ENCODE data around the gene LDLRAD4. TPM values are rescaled to one million over a fixed set of nuclear protein-coding genes. Genes with fewer than 3 reads are reported as not detected.

LDLRAD4 gene
- total and polyA plus RNA-seq, 2 donors, result 46.9 to 80.0 TPM

- H3K27me3 ChIP-seq (ENCODE audit: control insufficient read depth in 2 of 2, insufficient read depth in 1 of 2, low read length in 1 of 2), result no peaks in the 10 kb centered on the region
- DNase-seq (ENCODE audit: low read depth in 6 of 9, low spot score in 9 of 9), result no peak
- WGBS, result 93% methylated on average over 7 of the region's 7 CpGs
Observed at GRCh38 chr18:13191779-13192178, 26.8 kb upstream of the LDLRAD4 start.

GRCh38 chr18:13192970-13193369 lies 25.6 kb upstream of the LDLRAD4 start:
- Histone ChIP-seq H3K27me3 (ENCODE audit: control insufficient read depth in 2 of 2, insufficient read depth in 1 of 2, low read length in 1 of 2) (no peaks in the 10 kb centered on the region), H3K4me1 (ENCODE audit: control insufficient read depth in 2 of 2, insufficient read depth in 2 of 2, low read length in 2 of 2) (no peaks in the 10 kb centered on the region), H3K9me3 (ENCODE audit: control insufficient read depth in 2 of 2, insufficient read depth in 1 of 2, low read length in 1 of 2) (no peaks in the 10 kb centered on the region), H3K27ac (ENCODE audit: low read depth in 1 of 2, low read length in 1 of 2) (no peak overlapping the region), H3K4me3 (ENCODE audit: low read length in 2 of 2) (no peak overlapping the region), H3K36me3 (ENCODE audit: control insufficient read depth in 2 of 2, insufficient read depth in 2 of 2, low read length in 1 of 2) (no peaks in the 10 kb centered on the region)
- WGBS, result 95% methylated on average over 2 of the region's 2 CpGs
- DNase-seq (ENCODE audit: low read depth in 6 of 9, low spot score in 9 of 9), result no peak

More at GRCh38 chr18:13191779-13192178, 26.8 kb upstream of the LDLRAD4 start:
- no peaks in the 10 kb centered on the region for H3K36me3 ChIP-seq (ENCODE audit: control insufficient read depth in 2 of 2, insufficient read depth in 2 of 2, low read length in 1 of 2)
- H3K27ac ChIP-seq (ENCODE audit: low read depth in 1 of 2, low read length in 1 of 2), result no peak overlapping the region
- H3K4me3 ChIP-seq (ENCODE audit: low read length in 2 of 2), result no peak overlapping the region
- no peaks in the 10 kb centered on the region for H3K4me1 ChIP-seq (ENCODE audit: control insufficient read depth in 2 of 2, insufficient read depth in 2 of 2, low read length in 2 of 2)
- H3K9me3 ChIP-seq (ENCODE audit: control insufficient read depth in 2 of 2, insufficient read depth in 1 of 2, low read length in 1 of 2), result no peaks in the 10 kb centered on the region

- H3K4me1 ChIP-seq (ENCODE audit: control insufficient read depth in 2 of 2, insufficient read depth in 2 of 2, low read length in 2 of 2), result no peaks in the 10 kb centered on the region
- H3K27ac ChIP-seq (ENCODE audit: low read depth in 1 of 2, low read length in 1 of 2), result no peak overlapping the region
- H3K27me3 ChIP-seq (ENCODE audit: control insufficient read depth in 2 of 2, insufficient read depth in 1 of 2, low read length in 1 of 2), result no peaks in the 10 kb centered on the region
- WGBS, result 97% methylated on average over 2 of the region's 2 CpGs
- no peak overlapping the region for H3K4me3 ChIP-seq (ENCODE audit: low read length in 2 of 2)
- DNase-seq (ENCODE audit: low read depth in 6 of 9, low spot score in 9 of 9), result no peak
- no peaks in the 10 kb centered on the region for H3K36me3 ChIP-seq (ENCODE audit: control insufficient read depth in 2 of 2, insufficient read depth in 2 of 2, low read length in 1 of 2)
- H3K9me3 ChIP-seq (ENCODE audit: control insufficient read depth in 2 of 2, insufficient read depth in 1 of 2, low read length in 1 of 2), result peaks cover 1 to 7% of the 10 kb centered on the region in 2 donors
Observed at GRCh38 chr18:13194239-13194638, 24.3 kb upstream of the LDLRAD4 start.

- H3K27me3 ChIP-seq (ENCODE audit: control insufficient read depth in 2 of 2, insufficient read depth in 1 of 2, low read length in 1 of 2), result no peaks in the 10 kb centered on the region
- no peak overlapping the region for H3K27ac ChIP-seq (ENCODE audit: low read depth in 1 of 2, low read length in 1 of 2)
- WGBS, result 96% methylated on average over 2 of the region's 2 CpGs
- peaks cover 1 to 7% of the 10 kb centered on the region in 2 donors for H3K9me3 ChIP-seq (ENCODE audit: control insufficient read depth in 2 of 2, insufficient read depth in 1 of 2, low read length in 1 of 2)
- H3K36me3 ChIP-seq (ENCODE audit: control insufficient read depth in 2 of 2, insufficient read depth in 2 of 2, low read length in 1 of 2), result no peaks in the 10 kb centered on the region
- H3K4me3 ChIP-seq (ENCODE audit: low read length in 2 of 2), result no peak overlapping the region
- no peak for DNase-seq (ENCODE audit: low read depth in 6 of 9, low spot score in 9 of 9)
- H3K4me1 ChIP-seq (ENCODE audit: control insufficient read depth in 2 of 2, insufficient read depth in 2 of 2, low read length in 2 of 2), result no peaks in the 10 kb centered on the region
Observed at GRCh38 chr18:13198701-13199100, 19.9 kb upstream of the LDLRAD4 start.

GRCh38 chr18:13199169-13199568 lies 19.4 kb upstream of the LDLRAD4 start:
- peaks cover 1 to 7% of the 10 kb centered on the region in 2 donors for H3K9me3 ChIP-seq (ENCODE audit: control insufficient read depth in 2 of 2, insufficient read depth in 1 of 2, low read length in 1 of 2)
- H3K36me3 ChIP-seq (ENCODE audit: control insufficient read depth in 2 of 2, insufficient read depth in 2 of 2, low read length in 1 of 2), result no peaks in the 10 kb centered on the region
- H3K27me3 ChIP-seq (ENCODE audit: control insufficient read depth in 2 of 2, insufficient read depth in 1 of 2, low read length in 1 of 2), result no peaks in the 10 kb centered on the region
- no peaks in the 10 kb centered on the region for H3K4me1 ChIP-seq (ENCODE audit: control insufficient read depth in 2 of 2, insufficient read depth in 2 of 2, low read length in 2 of 2)
- H3K27ac ChIP-seq (ENCODE audit: low read depth in 1 of 2, low read length in 1 of 2), result no peak overlapping the region
- DNase-seq (ENCODE audit: low read depth in 6 of 9, low spot score in 9 of 9), result no peak
- no peak overlapping the region for H3K4me3 ChIP-seq (ENCODE audit: low read length in 2 of 2)
- 95% methylated on average over 3 of the region's 3 CpGs for WGBS

- Histone ChIP-seq H3K27me3 (ENCODE audit: control insufficient read depth in 2 of 2, insufficient read depth in 1 of 2, low read length in 1 of 2) (no peaks in the 10 kb centered on the region), H3K9me3 (ENCODE audit: control insufficient read depth in 2 of 2, insufficient read depth in 1 of 2, low read length in 1 of 2) (peaks cover 1 to 7% of the 10 kb centered on the region in 2 donors), H3K36me3 (ENCODE audit: control insufficient read depth in 2 of 2, insufficient read depth in 2 of 2, low read length in 1 of 2) (no peaks in the 10 kb centered on the region), H3K27ac (ENCODE audit: low read depth in 1 of 2, low read length in 1 of 2) (no peak overlapping the region), H3K4me1 (ENCODE audit: control insufficient read depth in 2 of 2, insufficient read depth in 2 of 2, low read length in 2 of 2) (peaks cover 0 to under 1% of the 10 kb centered on the region in 2 donors), H3K4me3 (ENCODE audit: low read length in 2 of 2) (no peak overlapping the region)
- 96% methylated on average over 3 of the region's 3 CpGs for WGBS
- no peak for DNase-seq (ENCODE audit: low read depth in 6 of 9, low spot score in 9 of 9)
Observed at GRCh38 chr18:13201292-13201691, 17.3 kb upstream of the LDLRAD4 start.

- H3K9me3 ChIP-seq (ENCODE audit: control insufficient read depth in 2 of 2, insufficient read depth in 1 of 2, low read length in 1 of 2), result peaks cover 1 to 7% of the 10 kb centered on the region in 2 donors
- H3K27me3 ChIP-seq (ENCODE audit: control insufficient read depth in 2 of 2, insufficient read depth in 1 of 2, low read length in 1 of 2), result no peaks in the 10 kb centered on the region
- WGBS, result 99% methylated on average over 8 of the region's 8 CpGs
- H3K36me3 ChIP-seq (ENCODE audit: control insufficient read depth in 2 of 2, insufficient read depth in 2 of 2, low read length in 1 of 2), result no peaks in the 10 kb centered on the region
- no peak overlapping the region for H3K4me3 ChIP-seq (ENCODE audit: low read length in 2 of 2)
- peaks cover 10 to 13% of the 10 kb centered on the region in 2 donors for H3K4me1 ChIP-seq (ENCODE audit: control insufficient read depth in 2 of 2, insufficient read depth in 2 of 2, low read length in 2 of 2)
- H3K27ac ChIP-seq (ENCODE audit: low read depth in 1 of 2, low read length in 1 of 2), result no peak overlapping the region
- DNase-seq (ENCODE audit: low read depth in 6 of 9, low spot score in 9 of 9), result no peak
Observed at GRCh38 chr18:13202571-13202970, 16.0 kb upstream of the LDLRAD4 start.

GRCh38 chr18:13206301-13206700 lies 12.3 kb upstream of the LDLRAD4 start:
- H3K4me3 ChIP-seq (ENCODE audit: low read length in 2 of 2), result no peak overlapping the region
- WGBS, result 97% methylated on average over 6 of the region's 6 CpGs
- no peaks in the 10 kb centered on the region for H3K9me3 ChIP-seq (ENCODE audit: control insufficient read depth in 2 of 2, insufficient read depth in 1 of 2, low read length in 1 of 2)
- no peaks in the 10 kb centered on the region for H3K36me3 ChIP-seq (ENCODE audit: control insufficient read depth in 2 of 2, insufficient read depth in 2 of 2, low read length in 1 of 2)
- H3K27me3 ChIP-seq (ENCODE audit: control insufficient read depth in 2 of 2, insufficient read depth in 1 of 2, low read length in 1 of 2), result no peaks in the 10 kb centered on the region
- no peak overlapping the region for H3K27ac ChIP-seq (ENCODE audit: low read depth in 1 of 2, low read length in 1 of 2)
- no peak for DNase-seq (ENCODE audit: low read depth in 6 of 9, low spot score in 9 of 9)
- H3K4me1 ChIP-seq (ENCODE audit: control insufficient read depth in 2 of 2, insufficient read depth in 2 of 2, low read length in 2 of 2), result peaks cover 17 to 25% of the 10 kb centered on the region in 2 donors

GRCh38 chr18:13207294-13207693 lies 11.3 kb upstream of the LDLRAD4 start:
- WGBS, result 23% methylated on average over 6 of the region's 6 CpGs
- Histone ChIP-seq H3K27me3 (ENCODE audit: control insufficient read depth in 2 of 2, insufficient read depth in 1 of 2, low read length in 1 of 2) (no peaks in the 10 kb centered on the region), H3K4me3 (ENCODE audit: low read length in 2 of 2) (no peak overlapping the region), H3K36me3 (ENCODE audit: control insufficient read depth in 2 of 2, insufficient read depth in 2 of 2, low read length in 1 of 2) (no peaks in the 10 kb centered on the region), H3K9me3 (ENCODE audit: control insufficient read depth in 2 of 2, insufficient read depth in 1 of 2, low read length in 1 of 2) (no peaks in the 10 kb centered on the region), H3K4me1 (ENCODE audit: control insufficient read depth in 2 of 2, insufficient read depth in 2 of 2, low read length in 2 of 2) (peaks cover 17 to 25% of the 10 kb centered on the region in 2 donors), H3K27ac (ENCODE audit: low read depth in 1 of 2, low read length in 1 of 2) (no peak overlapping the region)
- DNase-seq (ENCODE audit: low read depth in 6 of 9, low spot score in 9 of 9), result peak in 3 of 9 donors; percentile 29 to 78 (median 54)

- Histone ChIP-seq H3K27me3 (ENCODE audit: control insufficient read depth in 2 of 2, insufficient read depth in 1 of 2, low read length in 1 of 2) (no peaks in the 10 kb centered on the region), H3K27ac (ENCODE audit: low read depth in 1 of 2, low read length in 1 of 2) (no peak overlapping the region), H3K36me3 (ENCODE audit: control insufficient read depth in 2 of 2, insufficient read depth in 2 of 2, low read length in 1 of 2) (no peaks in the 10 kb centered on the region), H3K4me3 (ENCODE audit: low read length in 2 of 2) (no peak overlapping the region), H3K4me1 (ENCODE audit: control insufficient read depth in 2 of 2, insufficient read depth in 2 of 2, low read length in 2 of 2) (peaks cover 28 to 49% of the 10 kb centered on the region in 2 donors), H3K9me3 (ENCODE audit: control insufficient read depth in 2 of 2, insufficient read depth in 1 of 2, low read length in 1 of 2) (no peaks in the 10 kb centered on the region)
- 86% methylated on average over 7 of the region's 7 CpGs for WGBS
- DNase-seq (ENCODE audit: low read depth in 6 of 9, low spot score in 9 of 9), result no peak
Observed at GRCh38 chr18:13211534-13211933, 7.0 kb upstream of the LDLRAD4 start.
